Loucy (cell line): ENCODE data around the gene PPA2.

Source experiments
- CTCF ChIP-seq: fragments of 200-600 bp; sonication (generic); conservative IDR thresholded peaks from 2 replicates; pipeline ENCODE4 v1.5.1; 2014; ENCODE audit warnings: mild to moderate bottlenecking, antibody characterized with exemption, low read length
- EZH2phosphoT487 ChIP-seq: fragments of 200-600 bp; IDR thresholded peaks from 2 replicates; pipeline ENCODE4 v1.6.1; 2018; ENCODE audit warnings: antibody characterized with exemption, mild to moderate bottlenecking, moderate library complexity, borderline replicate concordance

GRCh38 chr4:105389167-105389566 lies 84.7 kb downstream of the PPA2 start:
- TF ChIP-seq CTCF (no peak), EZH2phosphoT487 (no peak)
